GM18520 (cell line): ENCODE results near the gene HEBP2.

ENCODE experiments used
- ATAC-seq: cut with Tn5 transposase; IDR thresholded peaks from one replicate; pipeline ENCODE4 v1.9.1; 2021; ENCODE audit not compliant: unreplicated experiment

Gene HEBP2

DNA sequence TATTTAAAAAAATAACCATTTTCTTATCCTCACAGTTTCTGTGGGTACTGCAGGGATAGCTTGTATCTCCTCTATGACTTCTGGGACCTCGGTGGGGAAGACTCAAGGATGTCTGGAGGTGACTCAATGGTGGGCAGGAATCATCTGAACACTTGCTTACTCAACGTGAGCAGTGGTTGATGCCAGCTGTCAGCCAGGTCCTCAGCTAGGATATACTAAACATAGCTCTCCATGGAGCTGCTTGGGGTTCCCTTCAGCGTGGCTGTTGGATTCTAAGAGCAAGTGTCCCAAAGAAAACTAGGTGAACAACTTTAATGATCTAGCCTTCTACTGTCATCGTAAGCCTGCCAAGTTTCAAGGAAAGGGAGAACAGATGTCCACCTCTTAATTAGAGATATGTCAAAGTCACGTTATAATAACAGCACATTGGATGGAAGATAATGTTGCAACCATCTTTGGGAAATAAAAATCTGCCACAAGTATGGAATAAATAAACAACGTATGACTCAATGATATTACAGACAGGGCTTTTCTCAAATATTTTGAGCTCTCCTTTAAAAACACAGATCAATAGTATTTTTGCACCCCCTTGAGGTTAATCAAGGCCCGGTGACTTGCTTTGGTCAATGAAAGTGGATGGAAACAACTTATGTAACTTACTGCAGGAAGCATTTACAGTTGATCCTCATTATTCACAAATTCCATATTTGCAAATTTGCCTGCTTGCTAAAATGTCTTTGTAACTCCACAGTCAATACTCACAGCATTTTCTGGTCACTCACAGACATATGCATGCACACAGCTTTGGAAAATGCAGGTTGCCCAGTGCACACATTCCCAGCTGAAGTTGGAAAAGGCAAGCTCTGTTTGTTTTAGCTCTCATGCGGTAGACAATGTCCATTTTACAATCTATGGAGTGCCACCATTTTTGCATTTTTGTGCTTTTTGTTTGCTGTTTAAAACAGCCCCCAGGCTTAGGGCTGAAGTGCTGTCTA lies 6.6 kb upstream of the HEBP2 start:
- no peak for ATAC-seq

DNA sequence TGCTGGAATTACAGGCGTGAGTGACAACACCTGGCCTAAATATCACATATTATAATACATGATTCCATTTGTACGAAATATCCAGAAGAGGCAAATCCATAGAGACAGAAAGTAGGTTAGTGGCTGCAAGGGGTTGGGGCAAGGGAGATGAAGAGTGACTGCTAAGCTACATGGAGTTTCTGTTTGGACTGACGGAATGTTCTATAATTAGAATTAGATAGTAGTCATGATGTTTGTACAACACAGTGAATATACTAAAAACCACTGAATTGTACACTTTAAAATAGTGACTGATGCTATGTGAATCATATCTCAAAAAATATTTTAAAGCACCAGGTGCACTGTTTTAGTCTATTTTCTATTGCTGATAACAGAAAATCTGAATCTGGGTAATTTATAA lies 3.7 kb upstream of the HEBP2 start:
- no peak for ATAC-seq

DNA sequence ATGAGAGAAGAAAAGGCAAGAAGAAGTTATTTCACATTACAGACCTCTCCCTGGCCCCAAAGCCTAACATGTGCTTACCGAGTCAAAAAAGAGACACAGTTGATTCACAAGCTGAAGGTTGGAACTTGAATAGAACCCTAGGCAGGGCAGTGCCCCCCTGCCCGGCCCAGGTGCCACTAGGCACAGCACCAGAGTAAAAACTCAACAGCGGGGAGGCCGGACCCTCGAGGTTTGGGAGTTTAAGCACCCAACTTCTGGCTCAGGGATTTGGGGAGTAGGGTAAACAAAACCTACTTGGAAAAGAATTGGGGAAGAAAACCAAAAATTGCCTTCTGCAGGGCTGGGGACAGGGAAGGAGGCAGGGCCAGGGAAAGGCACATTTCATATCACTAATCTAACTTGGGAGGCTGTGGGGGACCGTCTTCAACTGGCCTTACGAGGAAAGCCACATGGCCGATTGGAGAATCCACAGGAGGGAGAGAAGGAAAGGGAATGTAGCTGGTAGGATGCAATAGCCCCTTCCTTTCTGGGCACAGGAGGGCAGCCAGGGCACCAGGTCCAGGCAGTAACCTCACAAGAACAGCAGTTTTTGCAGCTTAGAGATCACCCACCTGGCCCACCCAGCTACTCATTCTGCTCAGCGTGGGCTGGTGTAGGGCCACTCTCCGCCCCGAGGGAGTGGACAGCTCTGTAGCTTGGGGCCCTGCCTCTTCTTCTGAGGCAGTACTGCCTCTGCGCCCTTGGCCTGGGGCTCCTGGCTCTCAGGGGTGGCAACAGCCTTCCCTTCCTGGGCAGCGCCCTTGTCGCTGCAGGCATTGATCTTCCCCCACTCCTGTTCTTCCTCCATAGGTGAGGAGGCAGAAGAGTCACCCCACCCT lies 1.8 kb upstream of the HEBP2 start:
- no peak for ATAC-seq

DNA sequence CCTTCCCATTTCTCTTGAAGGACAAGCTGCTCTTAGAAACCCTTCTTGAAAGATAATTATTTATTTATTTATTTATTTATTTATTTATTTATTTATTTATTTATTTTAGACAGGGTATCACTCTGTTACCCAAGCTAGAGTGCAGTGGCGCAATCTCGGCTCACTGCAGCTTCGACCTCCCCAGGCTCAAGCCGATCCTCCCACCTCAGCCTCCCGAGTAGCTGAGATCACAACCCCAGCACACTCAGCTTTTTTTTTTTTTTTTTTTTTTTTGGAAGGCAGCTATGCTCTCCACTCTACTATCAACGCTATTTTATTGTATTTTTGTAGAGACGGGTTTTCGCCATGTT lies 1.2 kb upstream of the HEBP2 start:
- no peak for ATAC-seq

DNA sequence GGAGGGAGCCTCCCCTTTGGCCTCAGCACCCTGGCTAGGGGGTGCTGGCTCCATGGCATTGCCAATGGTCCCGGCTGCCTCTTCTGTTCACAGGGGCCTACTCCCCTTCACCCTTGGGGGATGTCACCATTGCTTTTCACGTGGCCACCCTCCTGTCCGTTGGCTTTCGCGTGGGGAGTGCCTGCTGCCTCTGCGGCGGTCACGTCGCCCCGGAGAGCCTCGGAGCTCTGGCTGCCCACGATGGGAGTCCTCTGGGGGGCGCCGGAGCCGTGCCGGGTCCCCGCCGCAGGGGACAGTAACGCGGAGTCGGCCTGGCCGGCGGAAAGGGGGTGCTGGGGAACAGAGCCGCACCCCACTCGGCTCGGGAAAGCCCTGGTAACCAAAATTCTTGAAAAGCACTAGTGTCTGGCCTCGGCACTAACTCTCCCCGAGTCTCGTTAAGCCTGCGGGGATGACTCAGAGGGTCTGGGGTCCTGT lies 661 bp upstream of the HEBP2 start:
- ATAC-seq, result no peak

DNA sequence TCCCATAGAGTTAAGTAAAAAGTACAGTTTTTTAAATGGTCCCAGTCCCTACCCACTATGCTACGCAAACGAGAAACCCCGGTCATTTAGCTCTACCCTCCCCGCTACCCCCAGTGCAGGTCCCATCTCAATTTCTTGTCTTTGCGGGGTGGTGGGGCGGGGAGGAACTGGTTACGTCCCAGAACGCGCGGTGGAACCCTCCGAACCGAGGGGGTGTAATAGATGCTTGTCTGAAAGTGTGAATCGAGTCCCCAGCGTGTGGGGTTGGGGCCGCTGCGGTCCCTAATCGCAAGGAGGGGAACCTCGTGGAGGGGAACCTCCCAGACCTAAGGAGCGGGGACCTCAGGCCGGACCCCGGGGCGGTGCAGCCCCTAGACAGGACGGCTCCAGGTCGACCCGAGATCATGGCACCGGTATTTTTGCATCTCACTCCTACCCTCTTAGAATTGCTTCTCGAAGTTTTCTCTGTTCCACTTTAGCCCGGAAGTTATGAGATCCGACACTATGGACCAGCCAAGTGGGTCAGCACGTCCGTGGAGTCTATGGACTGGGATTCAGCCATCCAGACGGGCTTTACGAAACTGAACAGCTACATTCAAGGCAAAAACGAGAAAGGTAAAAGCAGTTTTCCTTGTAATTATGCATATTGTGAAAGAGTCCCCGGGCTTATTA lies 779 bp downstream of the HEBP2 start:
- ATAC-seq, result peak; percentile 3

DNA sequence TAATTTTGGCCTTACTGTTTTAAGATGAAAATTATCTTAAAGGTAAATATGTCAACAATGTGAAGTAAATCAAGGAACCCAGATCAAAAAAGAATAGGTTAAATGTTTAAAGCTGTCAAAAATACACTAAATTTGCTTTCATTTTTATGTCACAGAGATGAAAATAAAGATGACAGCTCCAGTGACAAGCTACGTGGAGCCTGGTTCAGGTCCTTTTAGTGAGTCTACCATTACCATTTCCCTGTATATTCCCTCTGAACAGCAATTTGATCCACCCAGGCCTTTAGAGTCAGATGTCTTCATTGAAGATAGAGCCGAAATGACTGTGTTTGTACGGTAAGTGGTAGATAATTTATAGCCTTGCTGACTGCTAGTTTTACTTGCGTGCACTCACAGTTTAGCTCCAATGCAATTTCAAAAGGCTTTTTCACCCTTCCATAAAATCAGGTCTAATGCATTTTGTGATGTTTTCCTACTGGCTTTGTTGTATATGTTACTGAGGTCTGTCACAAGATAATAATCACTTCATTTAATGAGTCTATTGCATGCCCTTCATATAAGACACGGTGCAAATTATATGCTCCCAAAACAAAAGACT lies 1.9 kb downstream of the HEBP2 start:
- no peak for ATAC-seq

DNA sequence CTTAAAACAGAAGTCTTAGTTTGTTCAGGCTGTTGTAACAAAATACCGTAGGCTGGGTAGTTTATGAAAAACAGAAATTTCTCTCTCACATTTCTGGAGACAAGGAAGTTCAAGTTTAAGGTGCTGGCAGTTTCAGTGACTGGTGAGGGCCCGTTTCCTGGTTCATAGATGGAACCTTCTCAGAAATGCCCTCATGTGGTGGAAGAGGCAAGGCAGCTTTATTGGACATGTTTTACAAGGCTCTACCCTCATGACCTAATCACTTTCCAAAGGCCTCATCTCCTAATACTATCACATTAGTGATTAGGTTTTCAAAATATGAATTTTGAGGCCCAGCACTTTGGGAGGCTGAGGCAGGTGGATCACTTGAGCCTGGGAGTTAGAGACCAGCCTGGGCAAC lies 2.4 kb downstream of the HEBP2 start:
- ATAC-seq, result no peak

DNA sequence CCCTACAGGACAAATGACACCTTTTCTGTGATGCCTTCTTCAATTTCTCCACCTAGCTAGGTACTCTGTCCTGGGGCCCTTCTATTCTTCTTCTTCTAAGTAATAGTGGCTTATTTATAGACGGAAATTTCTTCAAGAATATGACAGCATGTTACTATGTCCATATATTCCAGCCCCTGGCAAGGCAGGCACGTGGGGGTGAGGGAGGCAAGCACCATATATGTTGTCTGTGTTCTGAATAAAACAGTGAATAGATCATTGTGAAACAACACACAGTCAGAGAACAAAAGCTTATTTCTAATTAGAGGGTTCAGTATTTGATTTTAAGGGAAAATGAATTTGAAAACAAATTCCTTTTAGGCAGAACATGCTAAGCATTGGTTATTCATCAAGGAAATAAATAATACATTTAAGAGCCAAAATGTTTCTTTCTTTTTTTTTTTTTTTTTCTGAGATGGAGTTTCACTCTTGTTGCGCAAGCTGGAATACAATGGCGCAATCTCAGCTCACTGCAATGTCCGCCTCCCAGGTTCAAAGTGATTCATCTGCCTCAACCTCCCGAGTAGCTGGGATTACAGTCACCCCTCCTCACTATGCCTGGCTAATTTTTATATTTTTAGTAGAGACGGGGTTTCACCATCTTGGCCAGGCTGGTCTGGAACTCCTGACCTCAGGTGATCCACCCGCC lies 6.2 kb downstream of the HEBP2 start:
- ATAC-seq, result no peak

DNA sequence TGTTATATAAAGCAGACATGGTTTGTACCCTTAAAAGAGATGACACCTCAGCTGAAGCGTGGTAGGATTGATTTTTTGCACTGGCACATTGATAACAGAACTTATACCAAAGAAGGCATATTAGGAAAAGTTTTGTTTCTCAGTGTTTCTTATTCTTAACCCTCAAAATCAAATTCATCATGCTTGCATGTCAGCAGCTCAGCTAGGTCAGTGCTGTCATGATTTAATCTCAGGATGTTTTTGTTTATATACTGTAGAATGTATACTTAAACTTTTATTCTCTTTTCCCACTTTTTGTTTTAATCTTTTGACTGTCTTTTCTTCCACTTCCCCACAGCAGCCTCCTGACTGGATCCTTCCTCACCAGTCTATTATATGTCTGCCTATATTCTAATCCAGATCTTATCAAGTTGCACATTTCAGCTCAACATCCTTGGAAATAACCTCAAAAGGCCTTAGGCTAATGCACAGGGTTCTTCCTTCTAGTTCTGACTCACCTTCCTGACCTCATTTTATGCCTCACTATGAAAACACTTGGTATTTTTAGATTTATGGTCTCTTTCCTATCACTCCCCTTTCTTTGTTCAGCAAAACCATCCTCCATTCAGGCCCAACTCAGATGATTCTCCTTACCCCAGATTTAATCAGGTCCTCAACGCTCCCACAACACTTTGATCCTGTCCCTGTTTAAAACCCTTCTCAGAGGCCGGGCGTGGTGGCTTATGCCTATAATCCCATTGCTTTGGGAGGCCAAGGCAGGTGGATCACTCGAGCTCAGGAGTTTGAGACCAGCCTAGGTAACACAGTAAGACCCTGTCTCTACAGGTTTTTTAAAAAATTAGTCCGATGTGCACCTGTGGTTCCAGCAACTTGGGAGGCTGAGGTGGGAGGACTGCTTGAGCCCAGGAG lies 7.2 kb downstream of the HEBP2 start:
- peak; percentile 79 for ATAC-seq

DNA sequence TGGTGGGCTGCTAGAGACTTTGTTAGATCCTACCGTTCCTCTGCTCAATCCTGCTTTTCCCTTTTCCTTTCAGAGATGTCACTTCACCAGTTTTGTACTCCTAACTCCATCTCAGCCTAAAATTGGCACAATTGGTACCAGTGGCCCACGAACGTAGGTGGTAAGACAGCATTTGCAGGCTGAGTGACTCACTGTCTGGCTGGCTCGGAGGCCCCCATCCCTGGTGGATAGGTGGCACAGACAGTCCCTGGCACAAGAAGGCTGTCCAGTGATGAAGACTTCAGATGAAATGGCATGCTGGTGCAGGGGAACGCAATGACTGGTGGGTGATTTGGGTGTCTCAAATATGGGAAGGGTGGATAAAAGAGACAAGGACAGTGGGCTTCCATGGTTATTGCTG lies 11.1 kb downstream of the HEBP2 start:
- no peak for ATAC-seq

DNA sequence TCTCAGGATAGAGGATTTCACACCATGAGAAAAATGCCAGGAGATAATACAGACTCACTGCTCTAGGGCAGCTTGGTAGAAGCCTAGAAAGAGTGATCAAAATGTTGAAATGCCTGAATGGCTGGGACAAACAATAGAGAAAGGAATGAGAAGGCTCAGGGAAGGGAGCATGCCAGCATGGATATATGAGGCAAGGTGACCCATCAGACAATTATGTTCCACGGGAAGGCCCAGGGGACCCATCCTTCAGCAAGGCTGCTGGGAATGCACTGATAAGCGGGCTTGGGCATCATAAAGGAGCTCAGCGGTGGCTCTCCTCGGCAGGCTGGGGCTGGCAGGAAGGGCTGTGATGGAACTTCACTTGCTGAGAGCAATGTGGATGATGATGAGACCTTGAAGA lies 12.2 kb downstream of the HEBP2 start:
- no peak for ATAC-seq

DNA sequence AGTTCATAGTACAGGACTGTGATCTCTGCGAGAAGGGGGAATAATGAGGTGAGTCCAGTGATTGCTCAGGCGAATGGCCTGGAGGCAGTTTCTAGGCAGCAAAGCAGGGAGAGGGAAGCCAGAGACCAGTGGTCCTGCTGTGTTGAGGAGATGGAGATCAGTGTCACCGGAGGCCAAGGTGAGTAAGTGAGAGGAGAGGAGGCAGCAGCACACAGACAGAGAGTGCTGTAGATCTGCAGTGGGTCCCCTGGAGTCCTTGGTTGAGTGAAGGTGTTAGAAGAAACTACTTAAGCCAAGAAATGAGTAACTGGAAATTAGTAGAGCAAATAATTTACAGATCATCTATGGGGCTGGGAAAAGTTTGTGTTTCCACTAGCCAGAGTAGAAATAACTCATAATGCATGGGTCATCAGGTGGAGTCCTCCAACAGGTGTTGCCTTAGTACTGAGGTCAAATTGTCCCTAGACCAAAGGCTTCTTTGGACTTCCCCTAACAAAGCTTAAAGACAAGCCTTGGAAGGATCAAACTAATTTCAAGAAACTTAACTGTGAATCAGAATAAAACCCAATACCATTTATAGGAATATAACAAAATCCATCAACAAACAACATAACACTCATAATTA lies 13.6 kb downstream of the HEBP2 start:
- ATAC-seq, result no peak

DNA sequence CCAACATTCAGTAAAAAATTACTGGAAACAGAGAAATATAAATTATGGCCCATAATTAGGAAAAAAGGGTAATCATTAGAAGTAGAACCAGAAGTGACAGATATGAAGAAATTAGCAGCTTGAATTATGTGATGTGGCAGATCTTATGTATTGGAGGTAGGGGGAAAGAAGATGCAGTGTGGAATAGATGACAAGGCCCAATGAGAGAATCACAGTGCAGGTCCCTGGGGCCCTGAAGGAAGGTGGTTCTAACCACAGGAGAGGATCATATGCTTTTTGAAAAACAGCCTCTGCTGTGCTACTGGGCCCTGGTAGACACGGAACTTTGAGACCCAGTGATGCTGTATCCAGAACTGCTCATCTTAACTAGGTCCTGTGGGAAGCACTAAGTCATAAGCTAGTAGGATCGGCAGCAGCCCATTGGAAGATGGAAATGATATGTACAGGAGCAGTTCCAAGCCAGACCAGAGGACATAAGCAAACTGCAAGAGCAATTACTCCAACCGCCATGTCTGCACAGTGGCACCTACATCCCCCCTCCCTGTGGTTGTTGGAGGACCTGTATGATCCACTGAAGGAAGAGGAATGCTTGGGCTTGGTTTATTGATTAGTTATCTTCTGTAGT lies 14.2 kb downstream of the HEBP2 start:
- no peak for ATAC-seq

DNA sequence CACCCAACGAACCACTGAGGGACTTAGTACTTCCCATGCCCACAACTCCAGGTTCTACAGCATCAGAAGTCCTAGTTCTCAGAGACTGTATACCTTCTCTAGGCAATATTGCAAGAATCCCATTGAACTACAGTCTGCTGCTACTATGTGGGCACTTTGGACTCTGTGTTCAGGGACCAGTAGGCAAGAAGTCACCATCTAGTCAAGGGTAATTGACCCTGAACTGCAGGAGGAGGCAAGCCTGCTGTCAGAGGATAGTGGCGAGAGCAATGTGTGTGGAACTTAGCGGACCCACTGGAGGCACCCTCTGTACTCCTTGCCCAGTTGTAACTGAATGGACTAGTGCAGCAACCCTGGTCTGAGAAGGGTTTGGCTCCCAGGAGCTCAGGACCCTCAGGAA lies 15.7 kb downstream of the HEBP2 start:
- no peak for ATAC-seq

DNA sequence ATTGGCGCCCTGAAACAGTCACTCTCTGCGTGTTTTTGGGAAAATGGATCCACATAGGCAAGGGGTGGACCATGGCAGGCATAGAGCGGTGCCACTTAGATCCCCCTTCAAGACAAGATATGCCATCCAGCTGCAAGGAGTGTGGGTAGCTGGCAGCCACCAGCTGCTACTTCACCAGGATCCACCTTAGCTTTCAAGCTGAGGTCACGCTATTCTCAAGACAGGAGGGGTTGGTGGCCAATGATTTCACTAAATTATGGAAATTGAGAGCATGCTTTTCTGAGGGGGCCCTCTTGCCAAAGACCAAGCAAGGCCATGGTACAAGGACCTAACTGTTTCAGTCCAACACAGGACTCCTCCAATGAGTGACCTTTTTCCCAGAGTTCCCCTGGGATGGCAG lies 16.3 kb downstream of the HEBP2 start:
- ATAC-seq, result no peak

DNA sequence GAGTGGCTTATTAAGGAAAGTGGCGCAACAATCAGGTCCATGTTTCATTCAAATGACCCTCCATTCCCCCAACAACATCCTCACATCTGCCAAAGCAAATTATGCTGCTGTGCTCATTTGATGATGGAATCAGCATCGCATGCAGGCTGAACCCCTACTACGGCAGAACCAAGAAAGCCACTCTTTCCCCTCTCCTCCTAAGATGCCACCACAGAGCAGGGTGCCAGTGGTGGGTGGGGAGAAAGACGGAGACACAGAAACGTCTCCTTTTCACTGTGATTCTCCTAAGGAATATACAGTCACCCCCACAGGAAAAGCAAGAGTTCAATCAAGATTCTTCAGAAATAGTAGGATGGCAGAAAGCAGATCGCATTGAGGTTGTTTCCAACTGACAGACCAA lies 17.1 kb downstream of the HEBP2 start:
- ATAC-seq, result no peak

DNA sequence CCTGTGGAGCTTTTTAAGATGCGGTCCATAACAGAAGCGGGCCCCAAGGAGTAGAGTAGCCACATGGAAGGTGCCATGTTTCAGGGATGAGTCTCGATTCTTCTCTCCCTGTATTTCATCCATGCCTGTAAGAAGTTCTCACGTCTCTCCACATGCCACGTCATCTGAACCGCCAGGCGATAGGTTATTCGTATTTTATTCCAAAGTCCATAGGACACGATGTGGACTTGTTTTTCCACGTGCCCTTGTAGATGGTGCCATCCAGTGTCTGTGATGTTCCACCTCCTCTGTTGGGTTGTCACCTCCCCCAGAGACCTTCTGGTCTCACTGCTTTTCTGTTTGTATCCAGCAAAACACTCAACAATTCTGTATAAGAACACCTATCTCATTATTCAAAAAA lies 17.6 kb downstream of the HEBP2 start:
- ATAC-seq, result no peak
